ENCODE measurements around the gene ACE.

Gene ACE

GRCh38 chr17:63517825-63518534 lies 41.1 kb downstream of the ACE start:
- no peak for DNase-seq

GRCh38 chr17:63519116-63519881 lies 42.4 kb downstream of the ACE start:
- DNase-seq = no peak

- no peak for DNase-seq
Measured at GRCh38 chr17:63519972-63520882, 43.4 kb downstream of the ACE start.

- no peak for DNase-seq
Measured at GRCh38 chr17:63523253-63523855, 46.5 kb downstream of the ACE start, which contains the start of gene KCNH6. Gene KCNH6, plus strand, starts transcription at chr17:63523358. Its CDS starts 56 bp downstream, at chr17:63523414.

- no peak for DNase-seq
Measured at GRCh38 chr17:63524051-63524450, 47.2 kb downstream of the ACE start.

- DNase-seq = no peak
Measured at GRCh38 chr17:63525190-63525946, 48.5 kb downstream of the ACE start.

GRCh38 chr17:63526861-63527260 lies 50.0 kb downstream of the ACE start:
- no peak for DNase-seq

- DNase-seq = no peak
Measured at GRCh38 chr17:63528183-63528582, 51.3 kb downstream of the ACE start.

- DNase-seq = no peak
Measured at GRCh38 chr17:63529711-63530556, 53.1 kb downstream of the ACE start.

GRCh38 chr17:63530557-63531021 lies 53.7 kb downstream of the ACE start:
- no peak for DNase-seq

- no peak for DNase-seq
Measured at GRCh38 chr17:63531022-63531965, 54.4 kb downstream of the ACE start.

- DNase-seq = no peak
Measured at GRCh38 chr17:63533433-63534077, 56.7 kb downstream of the ACE start.

GRCh38 chr17:63534078-63534570 lies 57.3 kb downstream of the ACE start:
- DNase-seq = no peak

- no peak for DNase-seq
Measured at GRCh38 chr17:63534816-63535455, 58.1 kb downstream of the ACE start.

GRCh38 chr17:63535640-63536039 lies 58.8 kb downstream of the ACE start:
- DNase-seq = no peak

GRCh38 chr17:63537001-63537400 lies 60.1 kb downstream of the ACE start:
- DNase-seq = no peak

GRCh38 chr17:63537991-63538692 lies 61.3 kb downstream of the ACE start:
- DNase-seq = no peak
